GM12874 (cell line): ENCODE measurements around the gene IFNA4.
"Not testable (repeated sequence)": the region's sequence is repeated elsewhere in the genome, so short reads cannot be mapped to it uniquely, and the experiment has no call there.

ENCODE experiments used
- CTCF ChIP-seq: IDR thresholded peaks from 2 replicates; pipeline ENCODE4 v1.5.1; 2011; ENCODE audit warnings: low read depth, mild to moderate bottlenecking, control low read depth, low read length, moderate library complexity; ENCODE audit not compliant: insufficient read depth

IFNA4 gene

GRCh38 chr9:21187487-21187886 is at the start of gene IFNA4:
Gene IFNA4, minus strand, starts transcription at chr9:21187587. Its CDS starts 56 bp downstream, at chr9:21187531.
- not testable (repeated sequence) for TF ChIP-seq CTCF

DNA sequence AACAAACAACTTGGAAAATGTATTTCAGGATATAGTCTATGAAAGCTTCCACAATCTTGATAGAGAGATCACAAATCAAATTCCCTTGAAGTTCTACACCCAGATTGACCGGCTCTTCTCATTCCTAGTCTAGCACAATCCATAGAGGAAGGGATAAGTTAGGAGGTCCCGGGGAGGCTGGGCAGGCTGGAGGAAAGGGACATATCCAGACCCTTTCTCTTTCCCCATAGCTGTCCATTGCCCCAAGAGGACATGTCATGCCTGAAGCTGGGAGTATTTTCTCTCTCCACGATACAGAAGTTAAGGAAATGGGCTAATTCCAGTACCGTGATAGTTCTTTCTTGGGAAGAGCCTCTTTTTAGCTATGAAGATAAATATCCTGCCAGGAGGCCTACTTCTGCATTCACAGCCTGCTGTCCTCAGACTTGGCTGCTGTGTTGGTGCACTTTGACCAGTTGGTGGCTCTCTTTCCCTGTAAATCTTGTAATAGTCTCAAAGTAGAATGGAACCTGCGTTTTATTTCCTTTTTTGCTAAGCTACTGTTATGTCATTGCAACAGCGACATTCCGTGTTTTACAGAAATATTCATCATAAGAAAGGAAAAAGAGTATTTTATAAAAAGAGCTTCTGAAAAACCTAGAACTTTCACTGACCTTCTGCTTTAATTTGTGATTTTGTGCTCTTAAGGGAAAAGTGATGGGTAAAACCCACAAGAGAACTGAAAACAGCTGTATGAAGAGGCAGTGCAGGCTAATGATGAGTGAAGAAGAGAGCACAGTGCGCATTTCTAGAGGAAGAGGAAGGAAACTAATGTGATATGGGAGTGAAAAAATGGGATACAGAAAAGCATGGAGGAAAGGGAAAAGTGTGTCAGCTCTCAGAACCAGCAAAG is 48.3 kb upstream of the IFNA4 start:
- peak; percentile 57 for TF ChIP-seq CTCF

DNA sequence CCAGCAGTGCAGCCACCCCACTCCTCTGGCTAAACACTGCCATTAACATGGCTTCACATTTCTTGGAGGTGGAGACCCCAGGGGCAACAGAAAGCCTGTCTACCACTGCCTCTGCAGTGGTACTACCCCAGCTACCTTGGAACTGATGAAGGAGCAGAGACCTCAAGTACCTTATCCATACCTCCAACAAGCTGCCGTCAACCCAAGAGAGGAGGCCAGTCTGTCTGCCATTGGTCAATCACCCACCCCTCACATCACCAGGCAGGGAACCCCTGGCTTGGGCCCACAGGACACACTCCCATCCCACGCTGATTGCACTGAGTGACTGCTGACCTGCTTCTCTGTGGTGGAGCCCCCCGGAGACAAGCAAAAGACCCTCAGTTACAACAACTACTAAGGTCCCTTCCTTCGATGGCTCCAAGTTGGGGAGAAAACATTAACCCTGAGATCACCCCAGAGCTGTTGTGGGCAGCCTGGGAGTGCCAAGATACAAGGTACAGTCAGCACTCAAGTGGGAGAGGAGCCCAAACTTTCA is 46.8 kb upstream of the IFNA4 start:
- TF ChIP-seq CTCF = no peak

- TF ChIP-seq CTCF = no peak
Measured at GRCh38 chr9:21233258-21233657, 45.9 kb upstream of the IFNA4 start.

DNA sequence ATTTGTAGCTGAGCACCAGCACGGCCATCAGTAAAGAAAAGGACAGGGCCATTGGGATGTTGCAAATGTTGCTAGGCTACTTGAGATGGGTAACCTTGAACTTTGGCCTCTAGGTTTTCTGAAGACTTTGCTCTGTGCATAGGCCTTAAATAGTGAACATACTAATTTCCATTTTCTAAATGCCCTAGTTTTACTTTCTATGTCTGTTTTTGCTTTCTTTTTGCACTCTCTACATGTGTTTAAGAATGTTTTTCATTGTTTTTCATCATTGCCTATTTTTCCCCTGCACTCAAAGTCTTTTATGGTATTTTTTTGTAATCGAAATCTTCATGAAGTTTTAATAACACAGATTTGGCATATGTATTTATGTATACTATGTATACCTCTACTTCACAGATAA is 40.7 kb upstream of the IFNA4 start, which contains the start of gene IFNA17:
IFNA17 (minus strand) TSS at position 101 of the 400 bp plus-strand sequence; CDS start at position 52, 49 bp downstream.
- TF ChIP-seq CTCF = no peak

GRCh38 chr9:21217211-21217610 is 29.8 kb upstream of the IFNA4 start, which contains the start of gene IFNA16:
Gene IFNA16, minus strand, starts transcription at chr9:21217311. Its CDS starts 6 bp downstream, at chr9:21217305.
- TF ChIP-seq CTCF = not testable (repeated sequence)
